ENCODE measurements around the gene AGAP1. TPM values are rescaled to one million over a fixed set of nuclear protein-coding genes. Genes with fewer than 3 reads are reported as not detected.

AGAP1 gene
- total RNA-seq, 2 experiments from 2014 or later, result not detected

DNA sequence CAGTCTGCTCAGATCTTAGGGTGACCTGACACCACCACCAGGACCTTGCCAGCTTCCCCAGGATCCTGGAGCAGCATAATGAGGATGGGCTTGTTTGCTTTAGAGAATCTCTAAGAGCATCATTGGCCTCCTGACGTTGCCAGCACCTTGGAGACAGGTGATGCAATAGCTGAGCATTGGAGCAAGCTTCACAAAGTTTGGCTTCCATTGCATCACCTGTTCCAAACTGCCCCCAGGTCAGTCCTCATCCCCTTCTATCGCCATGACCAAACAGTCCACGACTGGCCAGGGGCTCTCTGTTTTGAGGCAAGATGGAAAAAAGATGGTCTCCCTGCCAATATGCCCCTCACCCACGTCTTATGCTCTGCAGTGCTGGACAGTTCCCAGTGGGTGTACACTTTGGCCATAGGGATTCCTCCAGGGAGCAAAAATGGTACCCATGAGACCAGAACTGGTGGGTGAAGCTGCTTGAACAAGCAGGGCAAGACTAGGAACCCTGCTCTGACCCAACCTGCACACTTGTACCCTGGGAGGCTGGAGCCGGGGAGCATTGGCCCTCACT lies 22.6 kb upstream of the AGAP1 start:
- CTCF ChIA-PET (ENCODE audit: unreplicated experiment), result no interaction called here
- H3K4me1 ChIP-seq (ENCODE audit: insufficient read depth, low read length, poor library complexity, severe bottlenecking), result no peaks in the 10 kb centered on the region
- H3K4me2 ChIP-seq (ENCODE audit: low read length), result no peak overlapping the region
- H3K9me2 ChIP-seq (ENCODE audit: insufficient read depth, low read length), result no peaks in the 10 kb centered on the region
- H3K27ac ChIP-seq (ENCODE audit: low read depth, low read length, poor library complexity, severe bottlenecking), result no peak overlapping the region
- no peak for DNase-seq (ENCODE audit: low spot score)
- H2AFZ ChIP-seq (ENCODE audit: low read length), result no peak overlapping the region
- no peak overlapping the region for H3K4me3 ChIP-seq (ENCODE audit: low read depth, low read length, poor library complexity, severe bottlenecking)
- no peaks in the 10 kb centered on the region for H3K79me2 ChIP-seq (ENCODE audit: insufficient read depth, low read depth, low read length)
- intact Hi-C loops (cut with micrococcal nuclease; ENCODE audit: unreplicated experiment), result no loop called here
- H4K20me1 ChIP-seq (ENCODE audit: insufficient read depth, low read length), result no peaks in the 10 kb centered on the region
- no peaks in the 10 kb centered on the region for H3K9me3 ChIP-seq (ENCODE audit: low read length)
- BruUV-seq (replicated peaks), result no TSS peak
- POLR2A ChIA-PET, result no interaction called here
- TF ChIP-seq, protein P1, sequence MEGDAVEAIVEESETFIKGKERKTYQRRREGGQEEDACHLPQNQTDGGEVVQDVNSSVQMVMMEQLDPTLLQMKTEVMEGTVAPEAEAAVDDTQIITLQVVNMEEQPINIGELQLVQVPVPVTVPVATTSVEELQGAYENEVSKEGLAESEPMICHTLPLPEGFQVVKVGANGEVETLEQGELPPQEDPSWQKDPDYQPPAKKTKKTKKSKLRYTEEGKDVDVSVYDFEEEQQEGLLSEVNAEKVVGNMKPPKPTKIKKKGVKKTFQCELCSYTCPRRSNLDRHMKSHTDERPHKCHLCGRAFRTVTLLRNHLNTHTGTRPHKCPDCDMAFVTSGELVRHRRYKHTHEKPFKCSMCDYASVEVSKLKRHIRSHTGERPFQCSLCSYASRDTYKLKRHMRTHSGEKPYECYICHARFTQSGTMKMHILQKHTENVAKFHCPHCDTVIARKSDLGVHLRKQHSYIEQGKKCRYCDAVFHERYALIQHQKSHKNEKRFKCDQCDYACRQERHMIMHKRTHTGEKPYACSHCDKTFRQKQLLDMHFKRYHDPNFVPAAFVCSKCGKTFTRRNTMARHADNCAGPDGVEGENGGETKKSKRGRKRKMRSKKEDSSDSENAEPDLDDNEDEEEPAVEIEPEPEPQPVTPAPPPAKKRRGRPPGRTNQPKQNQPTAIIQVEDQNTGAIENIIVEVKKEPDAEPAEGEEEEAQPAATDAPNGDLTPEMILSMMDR (conservative IDR thresholded peaks at IDR 0.05; ENCODE audit: low read length), result no peak
- no peaks in the 10 kb centered on the region for H3K36me3 ChIP-seq (ENCODE audit: insufficient read depth, low read length)

- POLR2A ChIA-PET, result no interaction called here
- H3K9me2 ChIP-seq (ENCODE audit: insufficient read depth, low read length), result no peaks in the 10 kb centered on the region
- intact Hi-C loops (cut with micrococcal nuclease; ENCODE audit: unreplicated experiment), result no loop called here
- H3K9me3 ChIP-seq (ENCODE audit: low read length), result no peaks in the 10 kb centered on the region
- H3K27ac ChIP-seq (ENCODE audit: low read depth, low read length, poor library complexity, severe bottlenecking), result no peak overlapping the region
- H2AFZ ChIP-seq (ENCODE audit: low read length), result no peak overlapping the region
- H3K79me2 ChIP-seq (ENCODE audit: insufficient read depth, low read depth, low read length), result no peaks in the 10 kb centered on the region
- TF ChIP-seq EZH2phosphoT487 (IDR thresholded peaks at IDR 0.05; ENCODE audit: borderline replicate concordance, low read depth, low read length), result no peak
- no peak for DNase-seq (ENCODE audit: low spot score)
- H3K4me3 ChIP-seq (ENCODE audit: low read depth, low read length, poor library complexity, severe bottlenecking), result no peak overlapping the region
- H3K4me2 ChIP-seq (ENCODE audit: low read length), result no peak overlapping the region
- H4K20me1 ChIP-seq (ENCODE audit: insufficient read depth, low read length), result no peaks in the 10 kb centered on the region
- no peaks in the 10 kb centered on the region for H3K36me3 ChIP-seq (ENCODE audit: insufficient read depth, low read length)
- no peaks in the 10 kb centered on the region for H3K4me1 ChIP-seq (ENCODE audit: insufficient read depth, low read length, poor library complexity, severe bottlenecking)
- no TSS peak for BruUV-seq (replicated peaks)
- CTCF ChIA-PET (ENCODE audit: unreplicated experiment), result no interaction called here
Observed at GRCh38 chr2:235472443-235472842, 21.4 kb upstream of the AGAP1 start.

DNA sequence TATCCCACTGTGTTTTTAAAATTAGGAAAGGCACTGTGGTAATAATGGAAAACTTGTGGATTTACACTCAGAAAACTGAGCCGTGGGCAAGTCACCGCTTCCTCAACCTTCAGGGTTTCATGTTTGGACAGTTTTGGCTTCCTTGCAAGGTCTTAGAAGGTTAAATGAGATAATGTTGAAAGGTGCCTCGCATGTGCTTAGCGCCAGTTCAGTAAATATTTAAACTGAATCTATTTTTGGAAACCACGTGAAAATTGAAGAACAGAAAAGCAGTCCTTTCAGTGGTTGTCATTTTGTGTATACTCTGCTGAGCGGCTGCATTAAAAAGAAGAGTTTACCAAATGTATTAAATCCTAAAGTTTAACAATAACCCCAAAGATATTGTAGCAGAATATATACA lies 15.2 kb upstream of the AGAP1 start:
- Histone ChIP-seq H3K9me3 (ENCODE audit: low read length) (no peaks in the 10 kb centered on the region), H3K9me2 (ENCODE audit: insufficient read depth, low read length) (no peaks in the 10 kb centered on the region), H4K20me1 (ENCODE audit: insufficient read depth, low read length) (no peaks in the 10 kb centered on the region), H2AFZ (ENCODE audit: low read length) (no peak overlapping the region), H3K36me3 (ENCODE audit: insufficient read depth, low read length) (no peaks in the 10 kb centered on the region), H3K4me3 (ENCODE audit: low read depth, low read length, poor library complexity, severe bottlenecking) (no peak overlapping the region), H3K79me2 (ENCODE audit: insufficient read depth, low read depth, low read length) (no peaks in the 10 kb centered on the region), H3K27ac (ENCODE audit: low read depth, low read length, poor library complexity, severe bottlenecking) (no peak overlapping the region), H3K4me2 (ENCODE audit: low read length) (no peak overlapping the region), H3K4me1 (ENCODE audit: insufficient read depth, low read length, poor library complexity, severe bottlenecking) (no peaks in the 10 kb centered on the region)
- BruUV-seq (replicated peaks), result no TSS peak
- POLR2A ChIA-PET, result no interaction called here
- CTCF ChIA-PET (ENCODE audit: unreplicated experiment), result no interaction called here
- TF ChIP-seq EZH2phosphoT487 (IDR thresholded peaks at IDR 0.05; ENCODE audit: borderline replicate concordance, low read depth, low read length), result no peak
- TF ChIP-seq, protein P1 (conservative IDR thresholded peaks at IDR 0.05; ENCODE audit: low read length), result no peak
- intact Hi-C loops (cut with micrococcal nuclease; ENCODE audit: unreplicated experiment), result no loop called here
- no peak for DNase-seq (ENCODE audit: low spot score)

Measured in OCI-LY7 (cell line).